GM12875 (cell line): ENCODE data around the gene PPT1.
"Not testable (repeated sequence)": the region's sequence is repeated elsewhere in the genome, so short reads cannot be mapped to it uniquely, and the experiment has no call there.

Source experiments
- H3K4me3 ChIP-seq: one replicate; pipeline ENCODE4 v1.5.1; 2011; ENCODE audit warnings: low read depth, low read length, control low read depth
- CTCF ChIP-seq: IDR thresholded peaks from 2 replicates; pipeline ENCODE4 v1.5.1; 2011; ENCODE audit warnings: low read depth, mild to moderate bottlenecking, control low read depth, inconsistent platforms, low read length, moderate library complexity, borderline replicate concordance; ENCODE audit not compliant: insufficient read depth

The PPT1 gene

DNA sequence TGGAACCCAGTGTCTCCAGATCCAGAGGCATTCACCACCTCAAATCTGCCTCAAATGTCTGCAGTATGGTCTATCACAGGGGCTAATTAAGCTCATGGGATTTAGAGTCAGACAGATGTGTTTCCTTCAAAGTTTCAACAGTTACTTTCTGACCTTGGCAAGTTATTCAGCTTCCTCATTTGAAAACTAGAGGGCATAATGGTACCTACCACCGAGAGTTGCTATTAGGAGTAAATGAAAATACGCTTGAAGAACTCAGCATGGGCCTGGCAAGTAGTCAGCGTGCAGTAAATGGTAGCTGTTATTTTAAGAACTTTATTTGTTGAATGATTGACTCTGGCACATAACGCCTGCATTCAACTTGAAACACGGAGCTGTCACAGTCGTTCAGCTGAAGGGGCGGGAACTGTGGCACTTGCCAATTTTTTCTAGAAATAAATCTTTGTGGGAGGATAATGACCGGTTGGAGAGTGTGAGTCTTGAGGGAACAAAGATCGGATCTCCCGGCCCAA lies 57.8 kb downstream of the PPT1 start:
- TF ChIP-seq CTCF = no peak
- H3K4me3 ChIP-seq = peak overlapping the region; percentile 91

DNA sequence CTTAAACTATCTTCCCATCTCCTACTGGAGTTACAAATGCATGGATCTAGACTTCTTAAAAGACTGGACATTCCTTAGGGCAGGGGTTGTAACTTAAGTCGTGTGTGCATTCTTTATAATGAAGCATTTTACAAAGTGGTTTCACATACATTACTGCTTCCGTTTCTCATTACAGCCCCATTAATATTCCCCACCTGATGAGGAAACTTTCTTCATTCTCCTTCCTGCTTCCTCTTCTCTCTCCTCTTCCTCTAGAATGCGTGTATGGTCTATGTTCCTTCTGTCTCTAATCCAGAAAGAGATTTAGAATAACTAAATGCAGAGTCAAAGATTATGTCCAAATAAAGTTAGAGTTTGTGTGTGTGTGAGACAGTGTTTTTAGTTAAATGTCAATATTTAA lies 58.4 kb downstream of the PPT1 start:
- TF ChIP-seq CTCF = no peak
- no peak overlapping the region for H3K4me3 ChIP-seq

GRCh38 chr1:40037254-40037653 lies 59.8 kb downstream of the PPT1 start:
- H3K4me3 ChIP-seq = not testable (repeated sequence)

GRCh38 chr1:40036574-40036973 lies 60.5 kb downstream of the PPT1 start:
- H3K4me3 ChIP-seq = no peak overlapping the region
- no peak for TF ChIP-seq CTCF

DNA sequence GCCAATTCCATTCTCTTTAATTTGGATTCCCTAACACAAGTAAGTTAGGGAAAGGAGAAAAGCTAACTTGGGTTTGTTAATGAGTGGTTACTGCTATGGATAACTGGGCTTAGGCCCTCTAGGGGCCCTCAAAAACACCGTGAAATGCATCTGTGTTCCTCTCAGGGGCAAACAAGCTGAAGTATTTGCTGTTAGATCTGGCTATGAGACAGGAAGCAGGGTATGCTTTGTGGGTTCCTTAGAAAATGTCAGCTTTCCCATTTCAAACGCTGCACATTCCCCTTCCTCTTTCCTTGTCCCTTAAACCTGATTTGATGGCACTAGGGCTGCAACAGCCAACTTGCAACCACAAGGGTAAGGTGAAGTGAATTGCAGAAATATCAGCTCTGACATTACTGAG lies 62.2 kb downstream of the PPT1 start:
- no peak for TF ChIP-seq CTCF
- H3K4me3 ChIP-seq = no peak overlapping the region

GRCh38 chr1:40032240-40032891 lies 64.7 kb downstream of the PPT1 start:
- peak; percentile 65; the same call in 1 of the 2 replicates for TF ChIP-seq CTCF
- no peak overlapping the region for H3K4me3 ChIP-seq

GRCh38 chr1:40030528-40031135 lies 66.4 kb downstream of the PPT1 start:
- no peak overlapping the region for H3K4me3 ChIP-seq

More at GRCh38 chr1:40030528-40031135, 66.4 kb downstream of the PPT1 start:
- no peak for TF ChIP-seq CTCF
